Common myeloid progenitor, CD34-positive (primary cell): ENCODE data around the gene BARHL1.

Experiments
- CTCF ChIA-PET: fragments of 350-600 bp; sonication (Branson Sonifier 250); formaldehyde crosslinking; loops from one replicate; lab custom pipeline; 2021; ENCODE audit warnings: antibody characterized with exemption; lab: Charles Lee
- POLR2A ChIA-PET: fragments of 350-600 bp; sonication (Branson Sonifier 250); formaldehyde crosslinking; loops from one replicate; lab custom pipeline; 2021; ENCODE audit warnings: antibody characterized with exemption; lab: Charles Lee
- DNase-seq, 3 donors: peaks; one replicate each; pipeline versions ENCODE4 v3.0.0 to v3.0.0-alpha.2; 2013
- H3K27ac ChIP-seq, 2 experiments: 1 replicate in 1 of 2; 2 replicates in 1 of 2; pipeline ENCODE4 v1.7.0; 2013; ENCODE audit warnings: inconsistent platforms in 2 of 2, low read length in 2 of 2, mild to moderate bottlenecking in 2 of 2, low read depth in 1 of 2, moderate library complexity in 1 of 2; ENCODE audit not compliant: severe bottlenecking in 2 of 2, insufficient read depth in 1 of 2, poor library complexity in 1 of 2
- H3K27me3 ChIP-seq, 5 experiments: replicated peaks in 2 of 5; 1 replicate in 3 of 5; 2 replicates in 2 of 5; pipeline versions ENCODE4 v1.6.1 to v1.7.0; 2013; ENCODE audit warnings: low read length in 4 of 5, mild to moderate bottlenecking in 2 of 5, moderate library complexity in 2 of 5, inconsistent platforms in 1 of 5; ENCODE audit not compliant: insufficient read depth in 5 of 5, control insufficient read depth in 4 of 5
- H3K36me3 ChIP-seq, 4 experiments: 1 replicate in 2 of 4; 2 replicates in 2 of 4; pipeline versions ENCODE4 v1.6.1 to v1.7.0; 2013; ENCODE audit warnings: low read length in 3 of 4, control low read depth in 1 of 4, mild to moderate bottlenecking in 1 of 4; ENCODE audit not compliant: control insufficient read depth in 4 of 4, insufficient read depth in 4 of 4
- H3K4me1 ChIP-seq, 4 experiments: 1 replicate in 3 of 4; 2 replicates in 1 of 4; pipeline versions ENCODE4 v1.6.1 to v1.7.1; 2013; ENCODE audit warnings: low read length in 3 of 4, mild to moderate bottlenecking in 3 of 4, control low read depth in 1 of 4, inconsistent platforms in 1 of 4, moderate library complexity in 1 of 4; ENCODE audit not compliant: control insufficient read depth in 4 of 4, insufficient read depth in 4 of 4; ENCODE audit errors: control extremely low read depth in 1 of 4
- H3K4me3 ChIP-seq, 7 experiments: 1 replicate in 4 of 7; 2 replicates in 3 of 7; pipeline versions ENCODE4 v1.5.1 to v1.7.0; 2013; ENCODE audit warnings: mild to moderate bottlenecking in 7 of 7, low read length in 6 of 7, moderate library complexity in 6 of 7, inconsistent platforms in 2 of 7, low read depth in 2 of 7, control low read depth in 1 of 7; ENCODE audit not compliant: insufficient read depth in 4 of 7, control insufficient read depth in 1 of 7; ENCODE audit errors: extremely low read depth in 1 of 7
- H3K9me3 ChIP-seq, 5 experiments: 1 replicate in 4 of 5; 2 replicates in 1 of 5; pipeline versions ENCODE4 v1.6.1 to v1.7.1; 2013; ENCODE audit warnings: low read length in 4 of 5, mild to moderate bottlenecking in 2 of 5, inconsistent platforms in 1 of 5, low read depth in 1 of 5, moderate library complexity in 1 of 5; ENCODE audit not compliant: control insufficient read depth in 4 of 5, insufficient read depth in 2 of 5; ENCODE audit errors: control extremely low read depth in 1 of 5
- WGBS: methylation state at CpG from one replicate; pipeline ENCODE4 v1.1.5; 2013; ENCODE audit not compliant: insufficient coverage; 5-methylcytosine and 5-hydroxymethylcytosine counted together

Gene BARHL1

GRCh38 chr9:132577119-132577518, 5.3 kb upstream of the BARHL1 start:
- H3K4me1 ChIP-seq: peaks cover 0 to 9% (median 7%) of the 10 kb centered on the region in 4 experiments
- POLR2A ChIA-PET: no interaction called here
- no peak for DNase-seq
- no peak overlapping the region for H3K27ac ChIP-seq
- peaks cover 6 to 94% (median 30%) of the 10 kb centered on the region in 5 experiments for H3K27me3 ChIP-seq
- CTCF ChIA-PET: interaction anchor here (1.4 to 2.0 kb wide), 3 partner anchors 10 to 164 kb away, joined by 3 to 6 read pairs (median 5); no protein-coding TSS in a partner anchor
- H3K4me3 ChIP-seq: no peak overlapping the region
- H3K36me3 ChIP-seq: no peaks in the 10 kb centered on the region
- no peaks in the 10 kb centered on the region for H3K9me3 ChIP-seq

- H3K36me3 ChIP-seq: no peaks in the 10 kb centered on the region
- 46% methylated on average over 7 of the region's 7 CpGs for WGBS
- H3K27ac ChIP-seq: no peak overlapping the region
- no peak for DNase-seq
- ChIA-PET CTCF (interaction anchor here (1.1 to 2.0 kb wide), 2 partner anchors 18 to 165 kb away, joined by 4 to 6 read pairs; no protein-coding TSS in a partner anchor), POLR2A (no interaction called here)
- H3K4me1 ChIP-seq: peaks cover 0 to 9% (median 7%) of the 10 kb centered on the region in 4 experiments
- H3K27me3 ChIP-seq: peaks cover 6 to 95% (median 35%) of the 10 kb centered on the region in 5 experiments
- no peak overlapping the region for H3K4me3 ChIP-seq
- no peaks in the 10 kb centered on the region for H3K9me3 ChIP-seq
Observed at GRCh38 chr9:132578367-132578932, 4.0 kb upstream of the BARHL1 start.

- no peaks in the 10 kb centered on the region for H3K9me3 ChIP-seq
- peaks cover 6 to 99% (median 42%) of the 10 kb centered on the region in 5 experiments for H3K27me3 ChIP-seq
- H3K4me1 ChIP-seq: peaks cover 0 to 9% (median 7%) of the 10 kb centered on the region in 4 experiments
- CTCF ChIA-PET: interaction anchor here (1.0 kb wide), 1 partner anchor 72 kb away, joined by 3 read pairs; no protein-coding TSS in a partner anchor
- H3K4me3 ChIP-seq: no peak overlapping the region
- WGBS: 8% methylated on average over 11 of the region's 15 CpGs
- no peak overlapping the region for H3K27ac ChIP-seq
- DNase-seq: no peak
- H3K36me3 ChIP-seq: no peaks in the 10 kb centered on the region
- POLR2A ChIA-PET: no interaction called here
Observed at GRCh38 chr9:132579427-132579798, 3.0 kb upstream of the BARHL1 start.

- WGBS: 13% methylated on average over 31 of the region's 37 CpGs
- H3K27me3 ChIP-seq: peaks cover 7 to 100% (median 56%) of the 10 kb centered on the region in 5 experiments
- no peak overlapping the region for H3K27ac ChIP-seq
- POLR2A ChIA-PET: no interaction called here
- no peak overlapping the region for H3K4me3 ChIP-seq
- DNase-seq: no peak
- no peaks in the 10 kb centered on the region for H3K36me3 ChIP-seq
- CTCF ChIA-PET: no interaction called here
- no peaks in the 10 kb centered on the region for H3K9me3 ChIP-seq
- peaks cover 0 to 27% (median 14%) of the 10 kb centered on the region in 4 experiments for H3K4me1 ChIP-seq
Observed at GRCh38 chr9:132582786-132583583, 579 bp downstream of the BARHL1 start.

GRCh38 chr9:132583584-132584304, 1.3 kb downstream of the BARHL1 start:
- ChIA-PET CTCF (no interaction called here), POLR2A (no interaction called here)
- H3K27ac ChIP-seq: no peak overlapping the region
- 13% methylated on average over 5 of the region's 8 CpGs for WGBS
- peaks cover 5 to 100% (median 52%) of the 10 kb centered on the region in 5 experiments for H3K27me3 ChIP-seq
- no peaks in the 10 kb centered on the region for H3K36me3 ChIP-seq
- no peaks in the 10 kb centered on the region for H3K9me3 ChIP-seq
- H3K4me1 ChIP-seq: peaks cover 0 to 27% (median 14%) of the 10 kb centered on the region in 4 experiments
- H3K4me3 ChIP-seq: no peak overlapping the region
- no peak for DNase-seq

- Histone ChIP-seq H3K9me3 (no peaks in the 10 kb centered on the region), H3K4me1 (peaks cover 0 to 27% (median 16%) of the 10 kb centered on the region in 4 experiments), H3K36me3 (no peaks in the 10 kb centered on the region), H3K27ac (no peak overlapping the region), H3K27me3 (peaks cover 5 to 100% (median 54%) of the 10 kb centered on the region in 5 experiments), H3K4me3 (no peak overlapping the region)
- WGBS: 15% methylated on average over 21 of the region's 30 CpGs
- DNase-seq: no peak
- POLR2A ChIA-PET: no interaction called here
- CTCF ChIA-PET: no interaction called here
Observed at GRCh38 chr9:132584601-132585560, 2.5 kb downstream of the BARHL1 start.
